Mesenchymal stem cell (in vitro differentiated cells and primary cell): ENCODE data around the gene CDKN2D.

ENCODE experiments used
- DNase-seq: peaks from one replicate; pipeline ENCODE4 v3.0.0-alpha.2; 2013
- H2AFZ ChIP-seq: one replicate; pipeline ENCODE4 v1.6.1; 2013; ENCODE audit warnings: low read depth, mild to moderate bottlenecking, control low read depth, inconsistent platforms, low read length, moderate library complexity
- H2AK5ac ChIP-seq: 2 replicates; pipeline ENCODE4 v1.6.1; 2013; ENCODE audit warnings: low read length, moderate library complexity, mild to moderate bottlenecking, inconsistent platforms; ENCODE audit not compliant: severe bottlenecking
- H2BK120ac ChIP-seq: one replicate; pipeline ENCODE4 v1.6.1; 2013; ENCODE audit warnings: low read depth, mild to moderate bottlenecking, inconsistent platforms, low read length, moderate library complexity
- H2BK12ac ChIP-seq, 2 experiments: one replicate each; pipeline ENCODE4 v1.6.1; 2013; ENCODE audit warnings: inconsistent platforms in 2 of 2, low read length in 2 of 2, mild to moderate bottlenecking in 2 of 2, moderate library complexity in 2 of 2, control low read depth in 1 of 2
- H2BK15ac ChIP-seq: one replicate; pipeline ENCODE4 v1.6.1; 2013; ENCODE audit warnings: mild to moderate bottlenecking, low read depth, inconsistent platforms; ENCODE audit not compliant: poor library complexity, severe bottlenecking
- H2BK5ac ChIP-seq: 2 replicates; pipeline ENCODE4 v1.6.1; 2013; ENCODE audit warnings: low read depth, mild to moderate bottlenecking, low read length, control low read depth, inconsistent platforms; ENCODE audit not compliant: poor library complexity, severe bottlenecking
- H3K14ac ChIP-seq, 2 experiments: one replicate each; pipeline ENCODE4 v1.6.1; 2013; ENCODE audit warnings: inconsistent platforms in 2 of 2, low read length in 2 of 2, control low read depth in 1 of 2, mild to moderate bottlenecking in 1 of 2, moderate library complexity in 1 of 2
- H3K18ac ChIP-seq, 2 experiments: one replicate each; pipeline ENCODE4 v1.6.1; 2013; ENCODE audit warnings: inconsistent platforms in 2 of 2, low read length in 2 of 2, control low read depth in 1 of 2, low read depth in 1 of 2, mild to moderate bottlenecking in 1 of 2
- H3K23ac ChIP-seq, 2 experiments: one replicate each; pipeline ENCODE4 v1.6.1; 2013; ENCODE audit warnings: inconsistent platforms in 2 of 2, low read length in 2 of 2, mild to moderate bottlenecking in 2 of 2, moderate library complexity in 2 of 2, control low read depth in 1 of 2
- H3K27ac ChIP-seq: 2 replicates; pipeline ENCODE4 v1.5.1; 2013; ENCODE audit warnings: mild to moderate bottlenecking, moderate library complexity, low read length, control low read depth, inconsistent platforms; ENCODE audit not compliant: poor library complexity, severe bottlenecking
- H3K27me3 ChIP-seq, 2 experiments: 2 replicates each; pipeline versions ENCODE4 v1.6.1 to v1.7.0; 2013; ENCODE audit warnings: low read length in 2 of 2, mild to moderate bottlenecking in 2 of 2, moderate library complexity in 2 of 2, control low read depth in 1 of 2, inconsistent platforms in 1 of 2; ENCODE audit not compliant: control insufficient read depth in 1 of 2, insufficient read depth in 1 of 2
- H3K36me3 ChIP-seq, 2 experiments: 2 replicates each; pipeline versions ENCODE4 v1.6.1 to v1.7.0; 2013; ENCODE audit warnings: low read length in 2 of 2, control low read depth in 1 of 2, inconsistent platforms in 1 of 2, low read depth in 1 of 2, mild to moderate bottlenecking in 1 of 2; ENCODE audit not compliant: insufficient read depth in 2 of 2, control insufficient read depth in 1 of 2
- H3K4ac ChIP-seq, 2 experiments: one replicate each; pipeline ENCODE4 v1.6.1; 2013; ENCODE audit warnings: inconsistent platforms in 2 of 2, low read length in 2 of 2, mild to moderate bottlenecking in 2 of 2, moderate library complexity in 2 of 2, control low read depth in 1 of 2, low read depth in 1 of 2
- H3K4me1 ChIP-seq: 2 replicates; pipeline ENCODE4 v1.6.1; 2013; ENCODE audit warnings: low read depth, low read length, control low read depth; ENCODE audit not compliant: control insufficient read depth, insufficient read depth
- H3K4me2 ChIP-seq: 2 replicates; pipeline ENCODE4 v1.6.1; 2013; ENCODE audit warnings: low read length, mild to moderate bottlenecking, inconsistent platforms; ENCODE audit not compliant: poor library complexity, severe bottlenecking
- H3K4me3 ChIP-seq, 2 experiments: 2 replicates each; pipeline versions ENCODE4 v1.5.1 to v1.7.0; 2013; ENCODE audit warnings: low read length in 2 of 2, mild to moderate bottlenecking in 2 of 2, control low read depth in 1 of 2, low read depth in 1 of 2; ENCODE audit not compliant: insufficient read depth in 1 of 2
- H3K79me1 ChIP-seq: replicated peaks from 2 replicates; pipeline ENCODE4 v1.6.1; 2013; ENCODE audit warnings: mild to moderate bottlenecking, control low read depth, low read length, inconsistent platforms; ENCODE audit not compliant: poor library complexity, severe bottlenecking
- H3K9ac ChIP-seq: 2 replicates; pipeline ENCODE4 v1.7.0; 2013; ENCODE audit warnings: mild to moderate bottlenecking, low read length, moderate library complexity
- H3K9me3 ChIP-seq: 2 replicates; pipeline ENCODE4 v1.7.0; 2013; ENCODE audit warnings: mild to moderate bottlenecking, low read length; ENCODE audit not compliant: control insufficient read depth
- H4K8ac ChIP-seq: one replicate; pipeline ENCODE4 v1.6.1; 2013; ENCODE audit warnings: inconsistent platforms, mild to moderate bottlenecking, low read length, moderate library complexity
- H4K91ac ChIP-seq: one replicate; pipeline ENCODE4 v1.6.1; 2013; ENCODE audit warnings: mild to moderate bottlenecking, low read length, inconsistent platforms
- WGBS: methylation state at CpG from one replicate; pipeline ENCODE4 v1.1.7; 2013; ENCODE audit warnings: mixed read lengths; 5-methylcytosine and 5-hydroxymethylcytosine counted together

CDKN2D gene

GRCh38 chr19:10593820-10594637 lies 25.2 kb upstream of the CDKN2D start:
- DNase-seq, result no peak
- H3K4ac ChIP-seq, result no peak overlapping the region
- no peak overlapping the region for H3K23ac ChIP-seq
- H2AFZ ChIP-seq, result no peak overlapping the region
- 72% methylated on average over 9 of the region's 9 CpGs for WGBS
- no peak overlapping the region for H3K27ac ChIP-seq
- no peak overlapping the region for H3K9ac ChIP-seq
- H3K27me3 ChIP-seq, result peaks cover 0 to 5% of the 10 kb centered on the region in 2 experiments
- no peak overlapping the region for H3K18ac ChIP-seq
- H3K9me3 ChIP-seq, result no peaks in the 10 kb centered on the region
- no peak overlapping the region for H2BK15ac ChIP-seq
- no peak overlapping the region for H4K91ac ChIP-seq
- no peak overlapping the region for H3K14ac ChIP-seq
- H2BK5ac ChIP-seq, result no peak overlapping the region
- no peak overlapping the region for H2AK5ac ChIP-seq
- H3K79me1 ChIP-seq, result no peaks in the 10 kb centered on the region
- H3K4me3 ChIP-seq, result no peak overlapping the region
- no peaks in the 10 kb centered on the region for H3K36me3 ChIP-seq
- no peak overlapping the region for H2BK120ac ChIP-seq
- H4K8ac ChIP-seq, result no peak overlapping the region
- H3K4me2 ChIP-seq, result no peak overlapping the region
- no peaks in the 10 kb centered on the region for H3K4me1 ChIP-seq
- H2BK12ac ChIP-seq, result no peak overlapping the region

- no peak overlapping the region for H3K4me3 ChIP-seq
- no peak overlapping the region for H2BK12ac ChIP-seq
- DNase-seq, result no peak
- no peak overlapping the region for H3K27ac ChIP-seq
- H2AFZ ChIP-seq, result no peak overlapping the region
- 94% methylated on average over 6 of the region's 7 CpGs for WGBS
- no peaks in the 10 kb centered on the region for H3K4me1 ChIP-seq
- no peak overlapping the region for H3K4ac ChIP-seq
- no peaks in the 10 kb centered on the region for H3K79me1 ChIP-seq
- H4K8ac ChIP-seq, result no peak overlapping the region
- H3K36me3 ChIP-seq, result no peaks in the 10 kb centered on the region
- no peaks in the 10 kb centered on the region for H3K9me3 ChIP-seq
- H3K18ac ChIP-seq, result no peak overlapping the region
- H2BK15ac ChIP-seq, result no peak overlapping the region
- no peak overlapping the region for H3K14ac ChIP-seq
- no peak overlapping the region for H2BK120ac ChIP-seq
- H4K91ac ChIP-seq, result no peak overlapping the region
- peaks cover under 1 to 7% of the 10 kb centered on the region in 2 experiments for H3K27me3 ChIP-seq
- no peak overlapping the region for H2BK5ac ChIP-seq
- no peak overlapping the region for H3K4me2 ChIP-seq
- no peak overlapping the region for H3K23ac ChIP-seq
- H3K9ac ChIP-seq, result no peak overlapping the region
- H2AK5ac ChIP-seq, result no peak overlapping the region
These were observed 24.4 kb upstream of the CDKN2D start for GRCh38 chr19:10593148-10593547.

- no peak overlapping the region for H3K4me2 ChIP-seq
- H3K36me3 ChIP-seq, result no peaks in the 10 kb centered on the region
- no peak overlapping the region for H3K14ac ChIP-seq
- no peak overlapping the region for H2BK15ac ChIP-seq
- H4K8ac ChIP-seq, result no peak overlapping the region
- H2BK120ac ChIP-seq, result no peak overlapping the region
- H2BK5ac ChIP-seq, result no peak overlapping the region
- H2AK5ac ChIP-seq, result no peak overlapping the region
- no peaks in the 10 kb centered on the region for H3K9me3 ChIP-seq
- no peak overlapping the region for H2AFZ ChIP-seq
- no peak overlapping the region for H2BK12ac ChIP-seq
- no peak overlapping the region for H3K4me3 ChIP-seq
- H3K79me1 ChIP-seq, result no peaks in the 10 kb centered on the region
- no peak overlapping the region for H4K91ac ChIP-seq
- no peak overlapping the region for H3K9ac ChIP-seq
- H3K23ac ChIP-seq, result no peak overlapping the region
- peaks cover 24 to 34% of the 10 kb centered on the region in 2 experiments for H3K27me3 ChIP-seq
- H3K4ac ChIP-seq, result no peak overlapping the region
- H3K4me1 ChIP-seq, result peaks cover 4% of the 10 kb centered on the region
- no peak overlapping the region for H3K18ac ChIP-seq
- H3K27ac ChIP-seq, result no peak overlapping the region
- 92% methylated on average over 2 of the region's 2 CpGs for WGBS
- DNase-seq, result no peak
These were observed 19.0 kb upstream of the CDKN2D start for GRCh38 chr19:10587839-10588150.

GRCh38 chr19:10587022-10587838 lies 18.5 kb upstream of the CDKN2D start, which contains the start of gene AP1M2:
Gene AP1M2 (minus strand): TSS chr19:10587312. CDS start chr19:10587231, 81 bp downstream.
- Histone ChIP-seq H3K36me3 (no peaks in the 10 kb centered on the region), H2BK120ac (no peak within 1 kb of the TSS), H3K9me3 (no peaks in the 10 kb centered on the region), H4K91ac (no peak within 1 kb of the TSS), H2AFZ (no peak within 1 kb of the TSS), H2BK15ac (no peak within 1 kb of the TSS), H3K27me3 (peaks cover 24 to 34% of the 10 kb centered on the region in 2 experiments), H3K4ac (no peak within 1 kb of the TSS), H4K8ac (no peak within 1 kb of the TSS), H2AK5ac (no peak within 1 kb of the TSS), H3K27ac (no peak within 1 kb of the TSS), H2BK5ac (no peak within 1 kb of the TSS), H3K23ac (no peak within 1 kb of the TSS), H3K14ac (peak within 1 kb of the TSS in 1 of 2 experiments; percentile 37), H3K18ac (no peak within 1 kb of the TSS), H2BK12ac (no peak within 1 kb of the TSS), H3K4me3 (no peak within 1 kb of the TSS), H3K4me1 (peaks cover 4% of the 10 kb centered on the region), H3K4me2 (peak within 1 kb of the TSS; percentile 32), H3K79me1 (no peaks in the 10 kb centered on the region), H3K9ac (no peak within 1 kb of the TSS)
- no peak for DNase-seq
- WGBS, result 16% methylated on average over 34 of the region's 35 CpGs
